IMR-90 (cell line): Measurements from ENCODE around the gene FGD3. TPM values are rescaled to one million over a fixed set of nuclear protein-coding genes. Genes with fewer than 3 reads are reported as not detected.

ENCODE experiments used
- ATAC-seq: fragments of 200-7000 bp; cut with Tn5 transposase; 2 replicates; pipeline ENCODE4 v1.9.1; 2020; ENCODE audit warnings: low read depth, mild to moderate bottlenecking, moderate library complexity
- BruUV-seq: library from RNA; stranded (reverse); fragments of 400-500 nt; replicated peaks from 2 replicates; lab custom pipeline; 2021; lab: Mats Ljungman, UMichigan
- CTCF ChIA-PET: fragments of 300-600 bp; formaldehyde crosslinking; extraction: SDS; loops from one replicate; lab custom pipeline; 2021; ENCODE audit warnings: antibody characterized with exemption; lab: Yijun Ruan, JAX
- POLR2A ChIA-PET: fragments of 300-600 bp; sonication (Branson Sonifier 250); formaldehyde crosslinking; loops from one replicate; lab custom pipeline; 2022; ENCODE audit warnings: antibody characterized with exemption; ENCODE audit not compliant: unreplicated experiment; lab: Charles Lee
- DNase-seq: peaks from one replicate; pipeline ENCODE4 v3.0.0; 2013
- H2AFZ ChIP-seq: replicated peaks from 2 replicates; pipeline ENCODE3; 2013; ENCODE audit warnings: low read length, mild to moderate bottlenecking; ENCODE audit not compliant: poor library complexity
- H2AK5ac ChIP-seq: 2 replicates; pipeline ENCODE4 v1.6.1; 2013; ENCODE audit warnings: low read depth, low read length, inconsistent platforms
- H2AK9ac ChIP-seq: replicated peaks from 2 replicates; pipeline ENCODE3; 2013; ENCODE audit warnings: mild to moderate bottlenecking, low read depth, low read length, moderate library complexity; ENCODE audit not compliant: poor library complexity
- H2BK120ac ChIP-seq: 2 replicates; pipeline ENCODE4 v1.6.1; 2013; ENCODE audit warnings: low read depth, low read length, inconsistent platforms
- H2BK15ac ChIP-seq: 3 replicates; pipeline ENCODE4 v1.6.1; 2013; ENCODE audit warnings: low read depth, low read length, inconsistent platforms
- H2BK20ac ChIP-seq: 2 replicates; pipeline ENCODE4 v1.6.1; 2013; ENCODE audit warnings: low read depth, mild to moderate bottlenecking, inconsistent platforms, low read length, moderate library complexity
- H2BK5ac ChIP-seq: 2 replicates; pipeline ENCODE4 v1.6.1; 2013; ENCODE audit warnings: mild to moderate bottlenecking, low read depth, low read length, inconsistent platforms; ENCODE audit not compliant: poor library complexity, severe bottlenecking
- H3K14ac ChIP-seq: replicated peaks from 2 replicates; pipeline ENCODE4 v1.6.1; 2013; ENCODE audit warnings: low read depth, low read length, inconsistent platforms
- H3K18ac ChIP-seq: 2 replicates; pipeline ENCODE4 v1.6.1; 2013; ENCODE audit warnings: low read depth, low read length, control low read depth
- H3K23ac ChIP-seq: 2 replicates; pipeline ENCODE4 v1.6.1; 2013; ENCODE audit warnings: low read depth, low read length, inconsistent platforms
- H3K27ac ChIP-seq: 2 replicates; pipeline ENCODE4 v1.5.1; 2013; ENCODE audit warnings: mild to moderate bottlenecking, control low read depth, low read length; ENCODE audit not compliant: insufficient read depth
- H3K27me3 ChIP-seq: 2 replicates; pipeline ENCODE4 v1.6.1; 2013; ENCODE audit warnings: low read length; ENCODE audit not compliant: control insufficient read depth, insufficient read depth
- H3K36me3 ChIP-seq: 2 replicates; pipeline ENCODE4 v1.6.1; 2013; ENCODE audit warnings: low read length, mixed read lengths; ENCODE audit not compliant: control insufficient read depth, insufficient read depth
- H3K4ac ChIP-seq: 2 replicates; pipeline ENCODE4 v1.6.1; 2013; ENCODE audit warnings: low read depth, low read length, inconsistent platforms
- H3K4me1 ChIP-seq: 2 replicates; pipeline ENCODE4 v1.6.1; 2013; ENCODE audit warnings: low read length, mixed read lengths; ENCODE audit not compliant: control insufficient read depth, insufficient read depth
- H3K4me2 ChIP-seq: 2 replicates; pipeline ENCODE4 v1.6.1; 2013; ENCODE audit warnings: low read depth, mild to moderate bottlenecking, control low read depth, low read length, moderate library complexity
- H3K4me3 ChIP-seq: 2 replicates; pipeline ENCODE4 v1.5.1; 2013; ENCODE audit warnings: low read depth, mild to moderate bottlenecking, control low read depth, low read length, moderate library complexity; ENCODE audit not compliant: insufficient read depth
- H3K56ac ChIP-seq: 2 replicates; pipeline ENCODE4 v1.6.1; 2013; ENCODE audit warnings: low read length, inconsistent platforms; ENCODE audit not compliant: insufficient read depth; ENCODE audit errors: extremely low read depth
- H3K79me1 ChIP-seq, 2 experiments: 2 replicates each; pipeline ENCODE4 v1.6.1; 2013; ENCODE audit warnings: low read length in 2 of 2, inconsistent platforms in 1 of 2, low read depth in 1 of 2
- H3K9ac ChIP-seq: 2 replicates; pipeline ENCODE4 v1.6.1; 2013; ENCODE audit warnings: low read depth, low read length, control low read depth
- H3K9me1 ChIP-seq: 2 replicates; pipeline ENCODE4 v1.6.1; 2013; ENCODE audit warnings: low read length, inconsistent platforms; ENCODE audit not compliant: insufficient read depth
- H3K9me3 ChIP-seq: 2 replicates; pipeline ENCODE4 v1.6.1; 2013; ENCODE audit warnings: low read length; ENCODE audit not compliant: control insufficient read depth, insufficient read depth
- H4K20me1 ChIP-seq: 2 replicates; pipeline ENCODE4 v1.6.1; 2013; ENCODE audit warnings: low read length, inconsistent platforms; ENCODE audit not compliant: insufficient read depth
- H4K5ac ChIP-seq: 2 replicates; pipeline ENCODE4 v1.6.1; 2013; ENCODE audit warnings: mild to moderate bottlenecking, low read depth, low read length, control low read depth
- H4K8ac ChIP-seq, 2 experiments: 2 replicates each; pipeline ENCODE4 v1.6.1; 2013; ENCODE audit warnings: low read depth in 2 of 2, low read length in 2 of 2, control low read depth in 1 of 2, inconsistent platforms in 1 of 2
- H4K91ac ChIP-seq: 2 replicates; pipeline ENCODE4 v1.6.1; 2013; ENCODE audit warnings: low read depth, low read length, inconsistent platforms; ENCODE audit not compliant: insufficient read depth
- BHLHE40 ChIP-seq: fragments of 150-350 bp; IDR thresholded peaks from 2 replicates; pipeline ENCODE4 v1.6.1; 2016; ENCODE audit warnings: mild to moderate bottlenecking, low read depth, low read length
- CEBPB ChIP-seq: IDR thresholded peaks from 2 replicates; pipeline ENCODE4 v1.6.1; 2012; ENCODE audit warnings: low read depth, low read length, improper control_type of control experiment
- CHD1 ChIP-seq: IDR thresholded peaks from 2 replicates; pipeline ENCODE4 v1.6.1; 2012; ENCODE audit warnings: low read depth, low read length, improper control_type of control experiment
- MAZ ChIP-seq: IDR thresholded peaks from 2 replicates; pipeline ENCODE4 v1.6.1; 2012; ENCODE audit warnings: low read depth, mild to moderate bottlenecking, low read length, improper control_type of control experiment, moderate library complexity, borderline replicate concordance
- RAD21 ChIP-seq: IDR thresholded peaks from 2 replicates; pipeline ENCODE4 v1.6.1; 2012; ENCODE audit warnings: low read length, improper control_type of control experiment
- RCOR1 ChIP-seq: IDR thresholded peaks from 2 replicates; pipeline ENCODE4 v1.6.1; 2012; ENCODE audit warnings: mild to moderate bottlenecking, low read length, improper control_type of control experiment; ENCODE audit not compliant: insufficient replicate concordance
- RFX5 ChIP-seq: IDR thresholded peaks from 2 replicates; pipeline ENCODE4 v1.8.0; 2012; ENCODE audit warnings: low read depth, mild to moderate bottlenecking, low read length, moderate library complexity
- whole genome bisulfite sequencing, 2 experiments: methylation state at CpG; one replicate each; pipeline versions ENCODE4 v1.1.5 to v1.1.7; 2013; ENCODE audit warnings: missing lambda C conversion rate in 2 of 2; ENCODE audit not compliant: insufficient read length in 1 of 2; ENCODE audit errors: extremely low coverage in 2 of 2; 5-methylcytosine and 5-hydroxymethylcytosine counted together
- dilution Hi-C: fragments of 300-500 bp; cut with HindIII; formaldehyde crosslinking; loops from one replicate; pipeline ENCODE4 v1.14.3; 2018; ENCODE audit warnings: low sequenced_read_pairs; ENCODE audit not compliant: unreplicated experiment
- in situ Hi-C: fragments of 300-500 bp; cut with MboI; formaldehyde crosslinking; loops from 3 replicates; pipeline ENCODE4 v1.14.3; 2019; ENCODE audit warnings: low sequenced_read_pairs, inconsistent platforms, mixed read lengths
- intact Hi-C: fragments of 100-400 bp; cut with micrococcal nuclease; formaldehyde crosslinking; loops from 2 replicates; pipeline ENCODE4 v1.10.0; 2022
- polyA plus RNA-seq, 3 experiments: library from polyadenylated mRNA; depleted of rRNA; stranded (reverse); fragments of >200 nt; gene quantifications; 2 replicates each; pipeline ENCODE4 v1.2.3, GENCODE V29; 2012; ENCODE audit warnings: low replicate concordance in 1 of 3
- total RNA-seq: library from RNA; depleted of rRNA; stranded (reverse); fragments of >200 nt; gene quantifications from 2 replicates; pipeline ENCODE4 v1.2.3, GENCODE V29; 2012
- TF ChIP-seq, protein P1 (sequence below): conservative IDR thresholded peaks from 2 replicates; pipeline ENCODE4 v1.5.1; 2012; ENCODE audit warnings: mild to moderate bottlenecking, low read depth, low read length, improper control_type of control experiment

The FGD3 gene
- total and polyA plus RNA-seq, 2 of the 4 experiments (the other 2 are of a cell fraction) = not detected

DNA sequence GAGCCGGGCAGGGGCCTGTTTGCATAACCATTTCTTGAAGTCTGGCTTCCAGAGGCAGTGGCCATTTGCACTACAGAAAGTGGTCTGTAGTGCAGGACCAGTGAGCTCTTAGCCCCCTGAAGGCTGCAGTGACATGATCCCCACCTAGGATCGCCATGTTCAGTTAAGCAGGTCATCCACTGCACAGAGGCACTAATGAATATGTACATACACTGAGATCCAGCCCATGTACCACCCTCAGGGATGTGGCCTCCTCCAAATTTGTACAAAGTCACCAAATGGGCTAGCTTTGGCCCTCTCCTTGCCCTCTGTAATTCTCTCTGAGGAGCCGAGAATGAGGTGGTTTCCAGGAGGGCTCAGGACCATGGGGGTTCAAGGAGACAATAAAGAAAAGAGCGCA, 102.9 kb downstream of the FGD3 start (continued):
- TF ChIP-seq MAZ = no peak

DNA sequence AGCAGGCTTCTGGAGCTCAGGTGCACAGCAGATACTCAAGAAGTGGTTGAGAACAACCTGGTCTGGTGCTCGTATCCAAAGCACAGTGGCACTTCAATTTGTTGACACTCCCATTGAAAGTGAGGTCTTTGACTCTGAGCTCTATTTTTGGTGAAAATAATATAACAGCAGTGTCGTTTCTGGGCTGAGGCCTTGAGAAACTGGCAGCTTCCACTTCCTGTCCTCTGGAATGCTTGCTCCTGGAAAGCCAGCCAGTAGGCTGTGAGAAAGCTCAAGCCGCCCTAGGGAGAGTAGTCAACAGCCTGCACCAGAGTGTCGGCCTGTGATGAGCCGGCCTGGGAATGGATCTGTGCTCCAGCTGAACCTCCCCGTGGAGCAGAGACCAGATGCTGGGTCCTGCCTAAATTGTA, 104.4 kb downstream of the FGD3 start:
- intact Hi-C loops = no loop called here
- no peak for TF ChIP-seq RFX5
- TF ChIP-seq, protein P1, sequence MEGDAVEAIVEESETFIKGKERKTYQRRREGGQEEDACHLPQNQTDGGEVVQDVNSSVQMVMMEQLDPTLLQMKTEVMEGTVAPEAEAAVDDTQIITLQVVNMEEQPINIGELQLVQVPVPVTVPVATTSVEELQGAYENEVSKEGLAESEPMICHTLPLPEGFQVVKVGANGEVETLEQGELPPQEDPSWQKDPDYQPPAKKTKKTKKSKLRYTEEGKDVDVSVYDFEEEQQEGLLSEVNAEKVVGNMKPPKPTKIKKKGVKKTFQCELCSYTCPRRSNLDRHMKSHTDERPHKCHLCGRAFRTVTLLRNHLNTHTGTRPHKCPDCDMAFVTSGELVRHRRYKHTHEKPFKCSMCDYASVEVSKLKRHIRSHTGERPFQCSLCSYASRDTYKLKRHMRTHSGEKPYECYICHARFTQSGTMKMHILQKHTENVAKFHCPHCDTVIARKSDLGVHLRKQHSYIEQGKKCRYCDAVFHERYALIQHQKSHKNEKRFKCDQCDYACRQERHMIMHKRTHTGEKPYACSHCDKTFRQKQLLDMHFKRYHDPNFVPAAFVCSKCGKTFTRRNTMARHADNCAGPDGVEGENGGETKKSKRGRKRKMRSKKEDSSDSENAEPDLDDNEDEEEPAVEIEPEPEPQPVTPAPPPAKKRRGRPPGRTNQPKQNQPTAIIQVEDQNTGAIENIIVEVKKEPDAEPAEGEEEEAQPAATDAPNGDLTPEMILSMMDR = no peak
- TF ChIP-seq BHLHE40 = no peak
- TF ChIP-seq CEBPB = no peak
- TF ChIP-seq CHD1 = no peak
- no peak for TF ChIP-seq RCOR1
- TF ChIP-seq RAD21 = no peak
- H2BK15ac ChIP-seq = no peak overlapping the region
- no peak overlapping the region for H3K9ac ChIP-seq
- no peak overlapping the region for H4K91ac ChIP-seq
- peak; percentile 70 for ATAC-seq
- no peaks in the 10 kb centered on the region for H3K79me1 ChIP-seq
- H4K20me1 ChIP-seq = no peaks in the 10 kb centered on the region
- H3K56ac ChIP-seq = no peak overlapping the region
- no peak overlapping the region for H2BK20ac ChIP-seq
- H3K9me3 ChIP-seq = no peaks in the 10 kb centered on the region
- 20% methylated on average over 1 of the region's 6 CpGs; no CpG with 5 or more reads in 1 of the 2 experiments for WGBS, 2 experiments
- no peak overlapping the region for H3K14ac ChIP-seq
- H2BK5ac ChIP-seq = no peak overlapping the region
- no peak overlapping the region for H3K18ac ChIP-seq
- H4K8ac ChIP-seq = no peak overlapping the region
- ChIA-PET CTCF (interaction anchor here (0.5 kb wide), 1 partner anchor 791 kb away, joined by 3 read pairs; no protein-coding TSS in a partner anchor), POLR2A (no interaction called here)
- BruUV-seq = no TSS peak
- in situ Hi-C loops = no loop called here
- H3K4me1 ChIP-seq = no peaks in the 10 kb centered on the region
- no peak overlapping the region for H2BK120ac ChIP-seq
- no peak overlapping the region for H3K4me3 ChIP-seq
- no peak overlapping the region for H2AFZ ChIP-seq
- no peaks in the 10 kb centered on the region for H3K9me1 ChIP-seq
- no peak overlapping the region for H4K5ac ChIP-seq
- DNase-seq = peak; percentile 33
- no peak overlapping the region for H3K27ac ChIP-seq
- peaks cover 25% of the 10 kb centered on the region for H3K27me3 ChIP-seq
- H2AK5ac ChIP-seq = no peak overlapping the region
- no peak overlapping the region for H2AK9ac ChIP-seq
- no peaks in the 10 kb centered on the region for H3K36me3 ChIP-seq
- no peak overlapping the region for H3K23ac ChIP-seq
- dilution Hi-C loops = no loop called here
- no peak overlapping the region for H3K4me2 ChIP-seq
- H3K4ac ChIP-seq = no peak overlapping the region
